ENCODE data around the gene ELMO1.

GRCh38 chr7:37337522-37337921 is 111.1 kb downstream of the ELMO1 start:
- TF ChIP-seq CTCF (IDR thresholded peaks at IDR 0.05 in 2 of 3, conservative IDR thresholded peaks at IDR 0.05 in 1 of 3; ENCODE audit: borderline replicate concordance in 1 of 3, insufficient read depth in 1 of 3, low read depth in 2 of 3, low read length in 2 of 3) (no peak), MAX (IDR thresholded peaks at IDR 0.05) (no peak), EZH2 (IDR thresholded peaks at IDR 0.05) (no peak), POLR2AphosphoS5 (IDR thresholded peaks at IDR 0.05; ENCODE audit: low read depth, low read length) (no peak), RAD21 (IDR thresholded peaks at IDR 0.05; ENCODE audit: low read depth) (no peak)
